HG03460 (cell line): Measurements from ENCODE around the gene RAB11FIP3.
"Not testable (repeated sequence)": the region's sequence is repeated elsewhere in the genome, so short reads cannot be mapped to it uniquely, and the experiment has no call there.

ENCODE experiments used
- ATAC-seq: cut with Tn5 transposase; IDR thresholded peaks from one replicate; pipeline ENCODE4 v1.9.1; 2021; ENCODE audit not compliant: unreplicated experiment

RAB11FIP3 gene

DNA sequence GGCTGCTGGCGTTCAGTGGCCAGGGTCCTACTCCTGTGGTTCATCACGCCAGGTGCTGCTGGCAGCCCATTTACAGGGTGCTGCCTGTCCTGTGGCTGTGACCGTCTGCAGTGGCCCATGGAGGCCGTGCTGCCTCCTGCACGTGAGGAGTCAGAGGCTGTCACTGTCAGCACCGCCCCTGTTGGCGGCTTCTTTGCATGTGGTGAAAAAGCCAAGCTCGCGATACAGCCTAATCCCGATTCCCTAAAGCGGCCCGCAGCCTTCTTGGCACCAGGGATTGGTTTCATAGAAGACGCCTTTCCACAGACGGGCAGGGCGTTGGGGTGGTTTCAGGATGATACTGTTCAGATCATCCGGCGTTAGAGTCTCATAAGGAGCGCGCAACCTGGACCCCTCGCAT, 35.3 kb downstream of the RAB11FIP3 start:
- ATAC-seq = no peak

- ATAC-seq = no peak
These were observed 37.6 kb downstream of the RAB11FIP3 start for GRCh38 chr16:463071-463470.

- no peak for ATAC-seq
These were observed 41.2 kb downstream of the RAB11FIP3 start for GRCh38 chr16:466651-467050.

DNA sequence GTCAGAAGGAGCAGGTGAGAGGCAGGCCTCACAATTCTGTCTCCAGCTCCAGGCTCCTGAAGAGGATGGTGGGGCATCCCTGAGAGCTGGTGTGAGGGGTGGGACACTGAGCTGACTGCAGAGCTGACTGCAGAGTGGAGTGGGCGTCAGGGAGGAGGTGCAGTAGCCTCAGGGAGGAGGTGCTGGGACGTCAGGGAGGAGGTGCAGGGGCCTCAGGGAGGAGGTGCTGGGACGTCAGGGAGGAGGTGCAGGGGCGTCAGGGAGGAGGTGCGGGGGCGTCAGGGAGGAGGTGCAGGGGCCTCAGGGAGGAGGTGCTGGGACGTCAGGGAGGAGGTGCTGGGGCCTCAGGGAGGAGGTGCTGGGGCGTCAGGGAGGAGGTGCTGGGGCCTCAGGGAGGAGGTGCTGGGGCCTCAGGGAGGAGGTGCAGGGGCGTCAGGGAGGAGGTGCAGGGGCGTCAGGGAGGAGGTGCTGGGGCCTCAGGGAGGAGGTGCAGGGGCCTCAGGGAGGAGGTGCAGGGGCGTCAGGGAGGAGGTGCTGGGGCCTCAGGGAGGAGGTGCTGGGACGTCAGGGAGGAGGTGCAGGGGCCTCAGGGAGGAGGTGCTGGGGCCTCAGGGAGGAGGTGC, 41.9 kb downstream of the RAB11FIP3 start:
- ATAC-seq = not testable (repeated sequence)

GRCh38 chr16:468068-468821, 42.8 kb downstream of the RAB11FIP3 start:
- no peak for ATAC-seq

- ATAC-seq = not testable (repeated sequence)
These were observed 44.0 kb downstream of the RAB11FIP3 start for GRCh38 chr16:469459-469858.

GRCh38 chr16:470418-470817, 45.0 kb downstream of the RAB11FIP3 start:
- no peak for ATAC-seq

GRCh38 chr16:471353-472198, 46.1 kb downstream of the RAB11FIP3 start:
- ATAC-seq = no peak

GRCh38 chr16:472199-472504, 46.7 kb downstream of the RAB11FIP3 start:
- ATAC-seq = no peak

DNA sequence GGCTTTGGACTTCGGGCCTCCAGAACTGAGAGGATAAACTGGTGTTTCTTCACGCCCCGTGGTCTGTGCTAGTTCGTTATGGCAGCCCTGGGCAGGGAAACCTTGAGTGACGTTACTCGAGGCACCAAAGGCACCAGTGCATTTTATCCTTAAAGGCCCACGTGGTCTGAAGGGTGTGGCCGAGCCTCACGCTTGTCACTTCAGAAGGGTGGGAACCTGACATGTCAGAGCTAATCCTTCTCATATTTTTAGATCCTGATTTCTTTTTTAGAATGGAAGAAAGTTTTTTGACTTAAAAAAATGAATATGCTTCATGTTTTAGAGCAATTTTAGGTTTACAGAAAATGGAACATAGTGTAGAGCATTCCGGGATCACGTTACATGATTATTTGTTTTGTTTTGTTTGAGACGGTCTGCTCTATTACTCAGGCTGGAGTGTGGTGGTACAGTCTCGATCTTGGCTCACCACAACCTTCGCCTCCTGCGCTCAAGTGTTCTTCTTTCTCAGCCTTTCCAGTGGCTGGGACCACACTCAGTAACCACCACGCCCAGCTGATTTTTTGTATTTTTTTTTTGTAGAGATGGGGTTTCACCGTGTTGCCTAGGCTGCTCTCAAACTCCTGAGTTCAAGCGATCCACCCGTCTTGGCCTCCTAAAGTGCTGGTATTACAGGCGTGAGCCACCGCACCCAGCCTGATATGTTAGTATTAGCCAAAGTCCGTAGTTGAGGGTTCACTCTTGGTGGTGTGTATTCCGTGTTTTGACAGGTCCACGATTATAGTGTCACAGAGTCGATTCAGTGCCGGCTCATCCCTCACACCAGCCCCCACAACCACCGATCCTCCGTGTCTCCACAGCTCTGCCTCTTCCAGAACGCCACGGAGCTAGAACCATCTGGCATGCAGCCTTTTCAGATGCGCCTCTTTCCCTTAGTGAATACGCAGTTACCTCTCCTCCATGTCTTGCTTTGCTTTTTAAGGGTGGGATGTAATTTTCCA, 47.9 kb downstream of the RAB11FIP3 start:
- ATAC-seq = no peak

- no peak for ATAC-seq
These were observed 49.1 kb downstream of the RAB11FIP3 start for GRCh38 chr16:474420-475122.

DNA sequence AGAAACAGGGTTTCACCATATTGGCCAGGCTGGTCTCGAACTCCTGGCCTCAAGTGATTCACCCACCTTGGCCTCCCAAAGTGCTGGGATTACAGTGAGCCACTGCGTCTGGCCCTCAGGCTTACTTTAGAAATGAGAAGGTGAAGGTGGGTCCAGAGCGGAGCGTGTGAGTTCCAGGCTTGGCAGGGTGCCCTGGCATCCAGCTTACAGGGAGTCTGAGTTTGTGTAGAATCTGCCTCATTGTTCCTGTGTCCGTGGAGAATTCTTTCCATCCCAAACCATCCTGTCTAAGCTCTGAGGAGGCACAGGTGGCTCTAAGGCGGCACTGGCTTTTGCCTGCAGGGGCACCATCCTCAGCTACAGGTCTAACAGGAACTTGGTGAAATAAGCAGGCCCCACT, 50.6 kb downstream of the RAB11FIP3 start:
- ATAC-seq = no peak

- ATAC-seq = no peak
These were observed 52.1 kb downstream of the RAB11FIP3 start for GRCh38 chr16:477301-478157.

DNA sequence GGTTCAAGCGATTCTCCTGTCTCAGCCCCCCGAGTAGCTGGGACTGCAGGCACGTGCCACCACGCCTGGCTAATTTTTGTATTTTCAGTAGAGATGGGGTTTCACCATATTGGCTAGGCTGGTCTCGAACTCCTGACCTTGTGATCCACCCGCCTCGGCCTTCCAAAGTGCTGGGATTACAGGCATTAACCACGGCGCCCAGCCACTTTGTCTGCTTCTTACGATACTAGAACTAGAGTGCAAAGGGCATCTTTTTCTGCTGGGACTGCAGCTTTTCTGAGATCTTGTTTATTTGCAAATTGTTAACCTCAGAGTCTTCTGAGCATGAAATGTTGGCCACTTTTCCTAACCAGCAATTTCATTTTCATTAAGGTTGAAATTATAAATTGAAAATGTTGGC, 52.8 kb downstream of the RAB11FIP3 start:
- ATAC-seq = not testable (repeated sequence)

GRCh38 chr16:482468-483185, 57.2 kb downstream of the RAB11FIP3 start:
- no peak for ATAC-seq

DNA sequence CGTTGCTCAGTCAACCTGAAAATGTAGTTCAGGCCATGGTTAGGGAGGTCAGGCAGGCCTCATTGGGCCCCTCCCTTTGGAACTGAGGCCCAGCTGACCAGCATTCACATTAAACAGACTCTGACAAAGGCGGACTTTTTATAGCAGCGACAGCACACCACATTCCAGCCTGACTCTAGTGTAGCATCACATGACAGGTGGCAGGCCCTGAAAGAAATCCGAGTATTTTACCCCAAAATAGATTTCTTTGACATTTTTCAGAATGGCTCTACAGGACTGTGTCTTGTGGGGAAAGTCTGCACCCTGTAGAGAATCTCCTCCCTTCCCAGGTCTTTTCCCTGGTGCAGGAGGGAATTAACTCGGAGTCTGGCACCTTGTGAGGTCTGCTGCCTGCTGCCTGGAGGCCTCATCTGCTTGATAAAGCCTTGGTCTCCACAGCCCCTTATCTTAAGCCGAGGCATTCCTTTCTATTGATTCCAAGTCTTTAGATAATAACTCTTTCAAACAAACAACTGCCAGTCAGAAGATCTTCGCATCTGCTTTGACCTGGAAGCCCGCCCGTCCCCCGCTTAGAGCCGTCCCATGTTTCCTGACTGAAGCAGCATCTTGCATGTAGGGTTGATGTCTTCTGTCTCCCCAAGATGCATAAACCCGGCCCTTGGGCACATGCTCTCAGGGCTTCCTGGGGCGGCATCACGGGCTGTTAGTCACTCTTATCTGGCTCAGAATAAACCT, 58.1 kb downstream of the RAB11FIP3 start:
- ATAC-seq = no peak

GRCh38 chr16:489606-490005, 64.2 kb downstream of the RAB11FIP3 start:
- ATAC-seq = no peak

DNA sequence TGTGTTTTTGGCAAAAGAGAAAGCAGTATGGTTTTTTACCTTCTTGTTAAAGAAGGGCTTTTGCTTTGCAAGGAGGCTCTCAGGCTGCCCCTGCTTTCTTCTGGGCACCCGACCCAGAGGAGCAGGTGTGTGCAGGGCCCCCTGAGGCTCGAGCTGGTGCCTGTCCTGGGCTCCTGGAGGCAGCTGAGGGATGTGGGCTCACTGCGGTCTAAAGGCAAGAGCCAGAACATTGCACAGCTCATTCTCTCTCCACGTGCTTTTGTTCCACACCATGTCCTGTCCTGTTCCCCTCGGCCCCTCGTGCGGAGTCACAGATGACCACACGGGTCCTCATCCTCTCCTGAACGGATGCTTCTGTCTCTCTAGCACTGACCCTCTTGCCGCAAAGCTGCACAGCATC, 65.3 kb downstream of the RAB11FIP3 start:
- ATAC-seq = no peak
